GM18499 (cell line): Measurements from ENCODE around the gene RORC.
A peak's percentile ranks its signal among the peaks of the same experiment; 100 is the strongest.
"Not testable (repeated sequence)": the region's sequence is repeated elsewhere in the genome, so short reads cannot be mapped to it uniquely, and the experiment has no call there.

Experiments
- ATAC-seq: cut with Tn5 transposase; IDR thresholded peaks from one replicate; pipeline ENCODE4 v1.9.1; 2021; ENCODE audit warnings: moderate number of reproducible peaks; ENCODE audit not compliant: insufficient read depth, unreplicated experiment

The RORC gene

DNA sequence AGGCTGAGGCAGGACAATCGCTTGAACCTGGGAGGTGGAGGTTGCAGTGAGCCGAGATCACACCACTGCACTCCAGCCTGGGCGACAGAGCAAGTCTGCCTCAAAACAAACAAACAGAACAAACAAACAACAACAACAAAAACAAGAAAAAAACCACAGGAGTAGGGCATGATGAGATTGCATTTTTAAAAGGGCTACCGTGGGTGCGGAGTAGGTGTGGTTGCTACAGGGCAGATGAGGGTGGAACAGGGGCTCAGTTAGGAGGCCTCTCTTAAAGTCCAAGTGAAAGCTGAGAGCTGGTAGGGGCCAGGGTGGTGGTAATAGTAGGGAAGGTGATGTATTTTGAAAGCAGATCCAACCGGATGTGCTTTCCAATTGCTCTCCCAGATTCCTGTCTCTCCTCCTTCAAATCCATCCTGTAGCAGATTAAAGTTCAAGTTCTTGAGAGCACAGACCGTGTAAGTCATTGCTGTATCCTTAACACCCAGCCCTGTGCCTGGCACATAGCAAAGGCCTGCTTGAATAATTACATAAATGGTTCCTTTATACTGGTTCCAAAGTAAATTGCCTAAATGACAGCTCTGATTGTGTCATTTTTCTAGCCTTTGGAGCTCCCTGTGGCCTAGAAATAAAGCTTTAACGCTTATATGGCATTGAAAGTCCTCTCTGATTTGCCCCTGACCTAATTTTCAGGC, 22.2 kb downstream of the RORC start:
- no peak for ATAC-seq

DNA sequence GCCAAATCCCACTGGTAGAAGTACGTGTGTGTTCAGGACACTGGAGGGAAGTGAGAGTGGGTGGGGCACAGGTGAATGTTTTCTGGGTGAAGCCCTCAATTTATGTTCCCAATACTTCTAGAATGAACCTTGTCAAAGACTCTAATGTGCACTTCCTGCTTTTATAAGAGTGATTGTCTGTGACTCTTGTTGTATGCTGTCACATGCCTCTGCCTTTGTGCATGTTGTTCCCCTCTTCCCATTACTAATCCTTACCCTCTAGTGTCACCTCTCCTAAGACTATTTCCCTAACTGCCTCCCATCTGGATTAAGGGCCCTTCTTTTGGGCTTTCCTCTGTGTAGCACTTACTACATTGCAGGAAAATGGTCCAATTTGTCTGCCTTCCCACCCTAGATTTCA, 23.8 kb downstream of the RORC start:
- ATAC-seq, result no peak

DNA sequence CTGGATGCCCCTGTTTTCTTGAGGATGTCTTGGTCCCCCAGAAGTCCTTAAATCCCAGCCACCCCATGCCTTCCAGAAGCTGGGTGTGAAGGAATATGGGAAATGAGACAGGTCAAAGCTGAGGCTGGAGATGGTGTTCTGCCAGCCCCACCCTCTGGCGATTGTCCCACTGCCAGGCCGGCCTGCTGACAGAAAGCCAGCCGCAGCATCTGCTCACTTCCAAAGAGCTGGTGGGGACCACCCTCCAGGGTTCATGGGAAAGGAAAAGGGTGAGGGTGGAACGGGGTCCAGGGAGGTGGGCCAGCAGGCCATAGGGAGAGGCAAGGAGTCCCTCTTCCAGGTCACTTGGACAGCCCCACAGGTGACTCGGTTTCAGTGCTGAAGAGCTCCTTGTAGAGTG, 24.5 kb downstream of the RORC start:
- no peak for ATAC-seq

DNA sequence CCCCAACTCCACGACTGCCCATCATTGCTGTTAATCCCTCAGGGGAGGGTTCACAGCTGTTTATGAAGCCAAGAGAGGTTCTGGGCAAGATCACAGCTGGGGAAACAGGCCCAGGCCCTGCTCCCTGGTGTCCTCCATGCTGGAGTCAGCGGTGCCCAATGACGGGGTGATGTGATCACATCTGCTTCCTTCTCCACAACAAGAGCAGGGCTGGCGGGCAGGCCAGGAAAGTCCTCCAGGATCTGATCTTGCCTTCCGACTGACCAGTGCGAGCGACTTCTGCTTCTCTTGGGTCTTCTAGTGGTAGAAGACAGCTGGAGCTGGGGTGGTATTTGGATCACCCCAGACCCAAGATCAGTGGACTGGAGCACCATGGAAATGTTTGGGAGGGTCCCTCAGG, 25.4 kb downstream of the RORC start:
- no peak for ATAC-seq

DNA sequence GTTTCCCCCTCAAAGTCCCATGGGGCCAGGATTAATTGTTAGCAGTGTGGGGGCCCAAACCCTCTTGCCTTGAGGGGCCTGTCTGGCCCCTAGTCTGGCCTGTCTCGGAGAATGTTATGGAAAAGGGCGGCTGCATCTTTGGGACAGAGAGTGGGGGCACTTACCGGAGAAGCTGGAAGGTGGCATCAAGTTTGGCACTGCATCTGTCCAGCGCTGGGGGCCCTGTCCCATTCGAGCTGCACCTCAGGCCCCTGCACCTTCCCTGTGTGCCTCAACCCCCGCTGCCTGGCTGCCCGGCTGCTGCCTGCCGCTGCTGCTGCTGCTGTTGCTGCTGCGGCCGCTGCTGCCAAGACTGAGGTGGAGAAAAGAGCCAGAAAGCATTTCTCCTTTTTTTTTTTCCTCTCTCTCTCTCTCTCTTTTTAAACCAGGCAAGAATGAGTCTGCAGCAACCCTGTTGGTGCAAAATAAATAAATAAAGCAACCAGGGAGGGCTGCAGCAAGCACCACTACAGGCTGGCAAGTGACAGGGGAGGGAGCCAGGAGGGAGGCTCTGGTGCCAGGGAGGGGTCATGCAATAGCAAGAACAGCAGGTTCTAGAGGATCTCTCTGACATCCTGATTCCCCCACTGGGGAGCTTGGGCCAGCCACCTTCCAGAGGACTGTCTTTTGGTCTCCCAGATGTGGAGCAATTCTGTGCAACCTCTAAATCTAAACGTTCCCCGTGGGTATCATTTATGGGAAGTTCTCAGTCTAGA, 26.4 kb downstream of the RORC start, which contains the start of gene LINGO4:
TSS of gene LINGO4 (minus strand) at position 354 of the 755 bp plus-strand sequence. CDS start 2,715 bp downstream, outside the sequence.
- ATAC-seq, result no peak

DNA sequence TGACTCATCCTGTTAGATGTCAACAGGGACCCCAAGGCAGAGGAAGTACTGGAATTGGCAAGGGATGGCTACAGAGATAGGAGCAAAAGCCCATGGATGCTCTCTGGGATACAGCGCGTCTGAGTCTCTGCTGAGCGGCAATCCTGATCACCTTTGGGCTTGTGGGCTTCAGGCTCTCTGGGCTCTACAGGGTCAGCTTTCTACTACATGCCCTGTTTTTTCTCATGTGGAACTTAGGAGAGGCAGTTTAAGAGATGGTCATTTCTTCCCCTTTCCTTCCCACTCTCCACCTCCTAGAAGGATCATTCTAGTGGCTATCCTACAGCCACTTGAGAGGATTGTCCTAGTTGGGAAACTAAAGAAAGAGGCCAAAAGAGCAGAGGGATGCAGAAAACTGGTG, 27.7 kb downstream of the RORC start:
- ATAC-seq, result no peak

DNA sequence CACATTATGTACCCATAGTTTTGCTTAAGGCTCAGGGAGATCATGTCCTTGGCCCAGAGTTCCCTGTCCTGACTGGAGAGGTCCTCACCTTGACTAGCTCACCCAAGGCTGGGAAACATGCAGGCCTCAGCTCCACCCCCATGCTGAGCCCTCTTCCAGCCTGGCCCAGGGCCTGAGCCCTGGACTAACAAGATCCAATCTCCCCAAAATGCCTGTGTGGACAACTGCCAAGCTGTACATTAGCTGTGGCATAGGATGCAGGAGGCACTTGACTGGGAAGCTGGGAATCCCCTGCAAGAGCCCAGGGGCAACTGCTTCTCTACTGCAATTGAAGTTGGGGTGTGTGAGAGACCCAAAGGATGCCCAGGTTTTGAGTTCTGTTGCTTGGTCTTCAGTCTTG, 28.4 kb downstream of the RORC start:
- no peak for ATAC-seq

DNA sequence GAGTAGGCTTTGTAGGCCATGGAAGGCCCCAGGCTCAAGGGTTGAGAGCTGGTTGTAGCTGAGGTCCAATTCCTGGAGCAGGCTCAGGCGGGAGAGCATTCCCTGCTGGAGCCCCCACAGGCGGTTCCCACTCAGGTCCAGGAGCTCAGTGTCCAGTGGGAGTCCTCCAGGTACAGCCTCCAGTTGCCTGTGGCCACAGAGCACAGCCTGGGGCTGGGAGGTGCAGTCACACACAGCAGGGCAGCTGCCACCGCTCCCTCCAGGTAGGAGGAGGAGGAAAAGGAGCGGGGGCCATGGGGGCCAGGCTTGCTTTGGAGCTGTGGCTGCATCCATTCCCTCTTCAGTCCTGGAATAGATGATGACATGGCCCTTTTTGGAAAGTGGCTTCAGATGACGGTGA, 29.2 kb downstream of the RORC start:
- no peak for ATAC-seq

DNA sequence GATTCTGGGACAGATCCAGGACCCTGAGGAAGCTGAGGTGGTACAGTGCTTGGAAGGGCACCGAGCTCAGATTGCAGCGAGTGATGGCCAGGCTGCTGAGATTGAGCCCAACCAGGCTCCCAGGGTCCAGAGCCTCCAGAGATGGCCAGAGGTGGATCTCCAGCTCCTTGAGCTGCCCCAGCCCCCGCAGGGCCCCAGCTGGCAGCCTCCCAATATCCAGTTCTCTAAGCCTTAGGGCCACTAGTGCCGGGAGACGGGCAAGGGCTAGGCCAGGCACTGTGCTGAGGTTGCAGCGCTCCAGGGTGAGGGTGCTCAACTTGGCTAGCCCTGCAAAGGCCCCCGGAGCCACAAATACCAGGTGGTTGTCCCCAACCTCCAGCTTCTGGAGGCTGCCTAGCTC, 29.8 kb downstream of the RORC start:
- ATAC-seq, result no peak

DNA sequence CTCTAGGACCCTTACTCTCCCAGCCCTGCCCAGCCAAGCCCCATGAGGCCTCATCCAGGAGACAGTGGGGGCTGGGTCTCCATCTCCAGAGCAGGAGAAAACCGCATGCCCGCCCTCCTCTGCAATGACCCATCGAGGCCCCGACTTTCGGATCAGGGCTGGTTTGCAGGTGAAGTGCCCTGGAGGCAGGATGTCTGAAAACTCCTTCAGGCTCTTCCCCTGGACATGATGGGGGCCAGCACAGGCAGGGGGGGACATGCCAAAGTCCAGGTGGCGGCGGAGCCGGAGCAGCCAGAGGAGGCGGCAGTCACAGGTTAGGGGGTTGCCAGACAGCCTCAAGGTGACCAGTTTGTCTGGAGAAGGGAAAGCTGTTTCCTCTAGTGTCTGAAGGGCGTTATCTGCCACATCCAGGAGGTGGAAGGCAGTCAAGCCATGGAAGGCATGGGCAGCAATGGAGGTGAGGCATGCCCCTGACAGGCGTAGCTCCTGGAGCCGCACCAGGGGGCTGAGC, 30.2 kb downstream of the RORC start:
- no peak for ATAC-seq

DNA sequence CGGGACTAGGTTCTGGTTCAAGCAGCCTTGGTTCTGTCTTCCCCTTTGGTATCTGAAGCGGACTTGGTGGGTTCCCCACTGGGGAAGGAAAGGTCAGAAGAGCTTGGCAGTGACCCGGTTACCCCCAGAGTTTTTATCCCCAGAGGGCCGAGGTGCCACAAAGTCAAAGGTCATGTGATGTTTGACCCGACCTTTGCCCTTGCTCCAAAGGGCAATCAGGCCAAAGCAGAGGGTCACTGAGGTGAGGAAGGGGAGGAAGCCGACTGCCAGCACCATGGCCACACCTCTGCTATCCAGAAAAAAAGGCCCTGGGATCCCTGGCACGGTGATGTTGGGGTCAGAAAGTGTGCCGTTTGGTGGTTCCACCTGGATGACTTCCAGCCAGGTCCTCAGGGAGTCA, 30.8 kb downstream of the RORC start:
- ATAC-seq, result no peak

DNA sequence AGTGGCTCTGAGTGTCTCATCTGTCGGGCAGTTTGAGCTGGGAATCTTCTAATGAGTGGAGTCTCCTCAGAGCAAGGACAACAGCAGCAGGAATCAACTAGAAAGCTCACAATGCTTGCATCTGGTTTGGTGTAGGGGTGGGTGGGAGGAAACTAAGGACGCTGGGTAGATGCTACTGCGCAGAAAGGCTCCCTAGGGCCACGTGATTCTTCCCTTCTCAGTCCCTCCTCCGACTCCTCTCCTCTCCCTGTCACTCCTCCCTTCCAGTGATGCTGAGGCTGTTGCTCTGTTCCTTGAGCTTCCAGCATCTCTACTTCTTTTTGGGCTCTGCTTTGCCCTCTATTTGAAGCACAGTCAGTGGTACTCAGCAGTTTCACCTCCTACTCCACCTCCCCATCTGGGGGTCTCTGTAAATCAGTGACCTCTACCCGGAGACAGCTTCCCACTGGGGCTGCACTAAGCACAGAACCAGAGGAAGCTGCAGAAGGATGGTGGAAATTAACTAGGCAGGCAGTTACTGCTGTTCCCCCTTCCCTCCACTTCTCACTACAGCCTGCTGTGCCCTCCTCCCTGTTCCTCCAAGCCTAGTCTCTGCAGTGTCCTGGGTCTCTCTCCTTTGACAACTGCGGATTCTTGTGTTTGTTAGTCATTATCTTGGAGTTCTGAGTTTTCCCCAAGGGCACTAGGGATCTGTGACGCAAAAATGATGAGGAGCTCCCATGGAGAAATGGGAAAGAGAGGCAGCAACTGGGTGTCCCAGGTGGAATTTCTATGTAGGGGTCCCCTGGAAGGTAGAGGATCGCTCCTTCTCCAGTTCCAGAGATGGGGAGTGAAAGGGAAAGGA, 32.2 kb downstream of the RORC start:
- no peak for ATAC-seq

DNA sequence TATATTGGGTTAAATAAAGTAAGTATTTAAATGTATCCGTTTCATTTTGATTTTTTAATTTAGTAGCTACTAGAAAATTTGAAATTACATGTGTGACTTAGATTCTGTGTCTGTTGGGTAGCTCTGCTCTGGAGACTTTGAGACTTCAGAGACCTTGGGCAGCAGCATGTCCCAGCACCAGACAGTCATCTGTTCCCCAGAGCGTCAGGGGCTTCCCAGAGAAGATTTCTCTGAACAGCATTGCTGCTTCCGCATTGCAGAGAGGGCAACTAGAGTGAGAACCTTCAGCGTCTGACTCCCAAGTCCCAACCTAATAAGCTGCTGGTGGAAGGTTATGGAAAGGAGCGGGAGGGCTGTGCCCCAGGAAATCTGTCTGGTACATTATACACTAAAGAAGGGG, 33.0 kb downstream of the RORC start:
- ATAC-seq, result no peak

DNA sequence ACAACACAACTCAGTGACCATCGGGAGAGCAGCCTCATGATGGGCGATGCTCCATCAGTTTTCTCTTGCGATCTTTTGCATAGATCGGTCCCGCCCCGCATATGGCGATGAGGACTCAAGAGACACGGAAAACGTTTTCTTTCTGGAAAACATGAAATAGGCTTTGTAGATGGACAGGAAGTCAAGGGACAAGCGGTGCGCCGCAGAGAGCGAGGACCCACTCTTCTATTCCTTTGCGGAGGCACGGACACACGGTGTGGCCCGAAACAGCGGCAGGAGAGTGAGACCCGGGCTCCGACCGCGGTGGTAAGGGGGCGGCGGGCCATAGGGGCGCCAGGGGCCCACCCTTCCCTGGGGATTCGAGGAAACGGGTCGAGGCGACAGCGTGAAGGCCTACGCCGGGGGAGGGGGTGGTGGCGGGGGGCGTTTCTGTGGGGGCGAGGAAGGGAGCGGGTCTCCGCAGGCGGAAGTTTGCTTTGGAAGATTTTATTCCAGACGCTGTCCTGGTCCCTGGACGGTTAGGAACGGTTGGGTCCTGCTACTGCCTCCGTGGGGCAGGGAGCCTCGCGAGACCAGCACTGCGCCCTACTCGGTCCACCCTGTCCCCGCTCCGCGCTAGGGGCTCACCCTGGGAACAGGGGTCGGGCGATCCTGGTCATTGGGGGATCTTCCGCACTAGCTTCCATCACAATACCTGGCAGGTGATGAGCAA, 40.5 kb downstream of the RORC start:
- ATAC-seq, result no peak

DNA sequence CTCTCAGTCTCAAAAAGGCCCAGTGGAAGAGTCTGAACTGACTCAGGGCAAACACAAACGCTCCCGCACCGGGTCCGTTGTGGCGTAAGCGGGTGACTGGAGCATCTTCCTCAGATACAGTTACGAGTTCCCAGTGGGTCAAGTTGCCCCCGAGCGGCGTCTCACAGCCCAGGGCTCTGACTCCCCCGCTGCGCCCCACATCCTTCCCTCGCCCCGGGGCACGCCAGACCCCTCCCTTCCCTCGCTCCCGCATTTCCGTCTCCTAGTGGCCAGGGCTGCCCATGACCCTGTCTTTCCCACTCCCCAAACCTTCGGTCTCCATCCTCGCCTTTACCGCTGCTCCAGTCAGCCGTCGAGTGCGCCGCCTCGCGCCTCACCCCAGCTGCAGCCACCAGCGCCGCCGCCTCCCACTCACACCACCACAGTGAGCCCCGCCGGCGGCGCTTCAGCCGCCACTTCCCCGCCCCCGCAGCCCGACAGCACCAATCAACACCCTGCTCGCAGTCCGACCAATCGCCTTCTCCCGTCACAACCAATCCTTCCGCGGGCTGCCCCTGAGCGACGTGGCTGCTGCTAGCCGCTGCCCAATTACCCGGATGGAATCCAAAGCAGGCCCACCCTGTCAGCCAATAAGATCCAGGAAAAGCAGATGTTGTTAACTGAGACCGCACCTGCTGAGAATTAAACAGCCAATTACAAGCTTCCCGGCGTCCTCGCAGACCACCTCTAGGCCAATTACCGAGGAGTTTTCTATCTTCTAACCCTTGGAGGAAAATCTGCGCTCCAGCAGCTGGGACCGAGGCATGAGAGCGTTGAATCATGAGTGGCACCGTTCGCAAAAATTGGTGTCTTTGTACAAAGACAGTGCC, 41.3 kb downstream of the RORC start, which contains the start of gene TDRKH:
TSS of gene TDRKH (minus strand) at position 430 of the 869 bp plus-strand sequence. CDS start 7,478 bp downstream, outside the sequence.
- ATAC-seq, result peak; percentile 91

DNA sequence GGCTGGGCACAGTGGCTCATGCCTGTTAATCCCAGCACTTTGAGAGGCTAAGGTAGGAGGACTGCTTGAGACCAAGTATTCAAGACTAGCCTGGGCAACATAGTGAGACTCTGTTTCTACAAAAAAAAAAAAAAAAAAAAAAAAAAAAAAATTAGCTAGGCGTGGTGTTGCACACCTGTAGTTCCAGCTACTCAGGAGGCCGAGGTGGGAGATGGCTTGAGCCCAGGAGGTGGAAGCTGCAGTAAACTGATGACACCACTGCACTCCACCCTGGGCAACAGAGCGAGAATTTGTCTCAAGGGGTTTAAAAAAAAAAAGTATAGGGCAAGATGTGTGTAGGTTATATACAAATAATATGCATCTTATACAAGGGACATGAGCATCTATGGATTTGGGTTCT, 43.9 kb downstream of the RORC start:
- ATAC-seq, result no peak

DNA sequence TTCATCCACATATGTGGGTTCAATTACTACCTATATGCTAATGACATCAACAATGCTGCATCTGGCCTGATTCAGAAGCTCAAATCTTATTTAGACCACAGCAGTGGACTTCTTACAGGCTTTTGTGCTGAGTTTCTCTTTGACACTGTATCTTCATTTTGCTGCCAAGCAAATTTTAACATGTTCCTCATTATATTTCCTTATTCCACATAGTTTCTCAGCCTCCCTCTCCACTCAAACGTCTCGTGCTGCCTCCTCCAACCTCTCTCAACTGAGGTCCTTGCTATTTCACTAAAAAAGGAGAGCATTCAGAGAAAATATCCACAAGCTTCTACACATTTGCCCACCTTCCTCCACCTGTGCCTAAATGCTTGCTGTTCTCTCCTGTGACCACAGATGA, 47.8 kb downstream of the RORC start:
- ATAC-seq, result no peak

DNA sequence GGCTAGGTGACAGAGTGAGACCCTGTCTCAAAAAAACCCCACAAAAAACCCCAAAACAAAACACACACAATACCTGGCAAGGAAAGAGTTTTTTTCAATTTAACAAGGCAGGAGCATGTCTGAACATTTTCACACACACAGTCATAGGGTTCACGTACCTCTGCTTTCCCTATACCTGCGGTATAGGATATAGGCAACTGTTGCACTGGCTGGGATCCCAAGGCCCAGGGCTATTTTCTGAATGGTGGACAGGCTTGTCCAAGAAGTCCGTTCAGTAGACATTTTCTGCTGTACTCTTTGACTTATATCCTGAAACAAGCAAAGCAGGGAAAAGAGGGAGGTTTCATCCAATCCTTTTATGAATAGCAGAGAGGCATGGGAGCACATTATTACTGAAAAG, 48.9 kb downstream of the RORC start:
- ATAC-seq, result no peak

DNA sequence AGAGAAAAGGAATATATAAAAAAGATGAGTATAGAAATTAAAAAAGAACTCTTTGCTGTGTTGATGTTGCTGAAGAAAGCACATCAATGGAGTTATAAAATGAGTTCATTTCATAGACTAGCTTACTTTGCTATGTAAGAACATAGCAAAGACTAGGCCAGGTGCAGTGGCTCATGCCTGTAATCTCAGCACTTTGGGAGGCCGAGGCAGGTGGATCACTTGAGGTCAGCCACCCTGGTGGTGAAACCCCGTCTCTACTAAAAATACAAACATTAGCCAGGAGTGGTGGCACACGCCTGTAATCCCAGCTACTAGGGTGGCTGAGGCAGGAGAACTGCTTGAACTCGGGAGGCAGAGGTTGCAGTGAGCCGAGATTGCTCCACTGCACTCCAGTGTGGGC, 49.6 kb downstream of the RORC start:
- ATAC-seq, result not testable (repeated sequence)
